Caco-2 (cell line): ENCODE results near the gene NFAM1. TPM values are rescaled to one million over a fixed set of nuclear protein-coding genes. Genes with fewer than 3 reads are reported as not detected.

ENCODE experiments used
- BruUV-seq: library from RNA; stranded (reverse); fragments of 400-500 nt; replicated peaks from 2 replicates; lab custom pipeline; 2021; lab: Mats Ljungman, UMichigan
- CTCF ChIA-PET: fragments of 300-600 bp; sonication (Branson Sonifier 250); formaldehyde crosslinking; loops from one replicate; lab custom pipeline; 2022; ENCODE audit warnings: antibody characterized with exemption; lab: Charles Lee
- POLR2A ChIA-PET: fragments of 300-600 bp; sonication (Branson Sonifier 250); formaldehyde crosslinking; loops from one replicate; lab custom pipeline; 2022; ENCODE audit warnings: antibody characterized with exemption; lab: Charles Lee
- DNase-seq, 2 experiments: peaks; one replicate each; pipeline versions ENCODE4 v3.0.0 to v3.0.0-alpha.2; 2020 to 2022
- H3K27me3 ChIP-seq: replicated peaks from 2 replicates; pipeline ENCODE4 v1.6.0; 2011; ENCODE audit warnings: low read length; ENCODE audit not compliant: control insufficient read depth, insufficient read depth
- H3K36me3 ChIP-seq: 2 replicates; pipeline ENCODE4 v1.5.1; 2011; ENCODE audit warnings: low read length; ENCODE audit not compliant: control insufficient read depth, insufficient read depth
- H3K4me1 ChIP-seq: fragments of 250-450 bp; sonication (Bioruptor Pico); 2 replicates; pipeline ENCODE4 v1.5.1; 2020; ENCODE audit warnings: mild to moderate bottlenecking
- H3K4me3 ChIP-seq: 2 replicates; pipeline ENCODE4 v1.5.1; 2011; ENCODE audit warnings: low read depth, mild to moderate bottlenecking, control low read depth, low read length
- H3K9me3 ChIP-seq: fragments of 250-450 bp; sonication (Bioruptor Pico); 2 replicates; pipeline ENCODE4 v1.5.1; 2020; ENCODE audit warnings: mild to moderate bottlenecking, moderate library complexity
- H3K27ac Mint-ChIP-seq: one replicate; pipeline ENCODE4 v1.8.0; 2022; ENCODE audit warnings: mixed read lengths; ENCODE audit not compliant: unreplicated experiment
- H3K27me3 Mint-ChIP-seq: one replicate; pipeline ENCODE4 v1.8.0; 2022; ENCODE audit warnings: mixed read lengths; ENCODE audit not compliant: insufficient read depth, unreplicated experiment
- H3K36me3 Mint-ChIP-seq: one replicate; pipeline ENCODE4 v1.8.0; 2022; ENCODE audit warnings: mild to moderate bottlenecking, mixed read lengths; ENCODE audit not compliant: insufficient read depth, unreplicated experiment
- H3K4me1 Mint-ChIP-seq: one replicate; pipeline ENCODE4 v1.8.0; 2022; ENCODE audit warnings: low read depth, mixed read lengths; ENCODE audit not compliant: unreplicated experiment
- H3K4me3 Mint-ChIP-seq: one replicate; pipeline ENCODE4 v1.8.0; 2022; ENCODE audit warnings: mild to moderate bottlenecking, moderate library complexity, mixed read lengths; ENCODE audit not compliant: unreplicated experiment
- H3K9me3 Mint-ChIP-seq: one replicate; pipeline ENCODE4 v1.8.0; 2022; ENCODE audit warnings: mixed read lengths; ENCODE audit not compliant: unreplicated experiment
- intact Hi-C: fragments of 100-400 bp; cut with micrococcal nuclease; formaldehyde crosslinking; loops from one replicate; pipeline ENCODE4 v1.10.0; 2022; ENCODE audit not compliant: unreplicated experiment
- total RNA-seq: library from RNA; stranded (reverse); gene quantifications from 2 replicates; pipeline ENCODE4 v1.2.3, GENCODE V29; 2022
- TF ChIP-seq, protein P1 (sequence below), 2 experiments: fragments of 200-600 bp in 1 of 2; IDR thresholded peaks; 1 replicate in 1 of 2; 2 replicates in 1 of 2; pipeline versions ENCODE4 v1.5.1 to v1.8.0; 2011 to 2022; ENCODE audit warnings: antibody characterized with exemption in 1 of 2, control low read depth in 1 of 2, inconsistent platforms in 1 of 2, low read depth in 1 of 2, low read length in 1 of 2, mild to moderate bottlenecking in 1 of 2, moderate library complexity in 1 of 2; ENCODE audit not compliant: insufficient read depth in 1 of 2, severe bottlenecking in 1 of 2, unreplicated experiment in 1 of 2

The NFAM1 gene
- total RNA-seq, 1 experiment from 2014 or later, result not detected

- Mint-ChIP-seq H3K9me3 (no peaks in the 10 kb centered on the region), H3K4me3 (no peak overlapping the region), H3K27ac (no peak overlapping the region), H3K4me1 (peaks cover 15% of the 10 kb centered on the region), H3K27me3 (no peaks in the 10 kb centered on the region), H3K36me3 (no peaks in the 10 kb centered on the region)
- intact Hi-C loops, result loop anchor here (5.0 kb wide), 1 partner anchor 57 kb away; no protein-coding TSS in a partner anchor
- no TSS peak for BruUV-seq
- Histone ChIP-seq H3K4me1 (peaks cover 5% of the 10 kb centered on the region; the same call in 1 of the 2 replicates), H3K36me3 (no peaks in the 10 kb centered on the region), H3K4me3 (no peak overlapping the region), H3K27me3 (no peaks in the 10 kb centered on the region), H3K9me3 (no peaks in the 10 kb centered on the region)
- ChIA-PET CTCF (no interaction called here), POLR2A (no interaction called here)
- TF ChIP-seq, protein P1, sequence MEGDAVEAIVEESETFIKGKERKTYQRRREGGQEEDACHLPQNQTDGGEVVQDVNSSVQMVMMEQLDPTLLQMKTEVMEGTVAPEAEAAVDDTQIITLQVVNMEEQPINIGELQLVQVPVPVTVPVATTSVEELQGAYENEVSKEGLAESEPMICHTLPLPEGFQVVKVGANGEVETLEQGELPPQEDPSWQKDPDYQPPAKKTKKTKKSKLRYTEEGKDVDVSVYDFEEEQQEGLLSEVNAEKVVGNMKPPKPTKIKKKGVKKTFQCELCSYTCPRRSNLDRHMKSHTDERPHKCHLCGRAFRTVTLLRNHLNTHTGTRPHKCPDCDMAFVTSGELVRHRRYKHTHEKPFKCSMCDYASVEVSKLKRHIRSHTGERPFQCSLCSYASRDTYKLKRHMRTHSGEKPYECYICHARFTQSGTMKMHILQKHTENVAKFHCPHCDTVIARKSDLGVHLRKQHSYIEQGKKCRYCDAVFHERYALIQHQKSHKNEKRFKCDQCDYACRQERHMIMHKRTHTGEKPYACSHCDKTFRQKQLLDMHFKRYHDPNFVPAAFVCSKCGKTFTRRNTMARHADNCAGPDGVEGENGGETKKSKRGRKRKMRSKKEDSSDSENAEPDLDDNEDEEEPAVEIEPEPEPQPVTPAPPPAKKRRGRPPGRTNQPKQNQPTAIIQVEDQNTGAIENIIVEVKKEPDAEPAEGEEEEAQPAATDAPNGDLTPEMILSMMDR (IDR thresholded peaks at IDR 0.05; ENCODE audit: insufficient read depth in 1 of 2, low read depth in 1 of 2, low read length in 1 of 2, severe bottlenecking in 1 of 2, unreplicated experiment in 1 of 2), result no peak
- no peak for DNase-seq
Measured at GRCh38 chr22:42379966-42380537, 52.2 kb downstream of the NFAM1 start.

DNA sequence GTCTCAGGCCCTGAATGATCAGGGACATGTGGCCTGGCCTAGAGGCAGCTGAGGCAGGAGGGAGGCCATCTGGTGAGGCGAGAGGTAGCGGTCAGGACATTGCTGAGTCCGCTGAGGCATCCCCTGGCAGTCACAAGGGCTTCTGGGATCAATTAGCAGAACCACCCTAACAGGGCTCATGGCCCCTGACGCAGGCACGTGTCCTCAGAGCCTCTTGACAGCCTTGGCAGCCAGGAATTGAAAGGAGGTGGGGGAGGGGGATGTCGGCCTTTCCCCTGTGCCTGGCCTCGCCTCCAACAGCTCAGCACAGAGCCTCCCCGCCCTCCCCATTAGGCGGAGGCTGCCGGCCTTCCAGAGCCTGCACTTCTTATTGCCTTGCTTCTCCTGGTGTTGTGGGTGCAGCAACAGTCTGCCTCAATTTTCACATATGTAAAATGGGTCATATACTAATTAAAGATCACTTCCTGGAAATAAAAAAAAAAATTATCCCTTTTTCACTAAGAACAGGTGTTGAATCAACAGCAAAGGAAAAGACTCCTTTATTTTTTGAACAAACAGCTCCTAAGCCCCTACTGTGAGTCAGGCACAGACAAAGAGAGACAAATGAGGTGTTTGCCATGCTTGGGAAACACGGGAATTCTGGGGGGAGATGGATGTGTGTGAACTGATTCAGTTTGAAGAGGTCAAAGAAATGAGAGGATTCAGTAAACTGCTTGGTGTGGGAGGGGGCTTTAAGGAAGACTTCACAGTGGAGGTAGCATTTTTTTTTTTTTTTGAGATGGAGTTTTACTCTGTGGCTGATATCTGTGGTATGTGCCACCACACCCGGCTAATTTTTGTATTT lies 55.3 kb downstream of the NFAM1 start:
- no peaks in the 10 kb centered on the region for H3K36me3 ChIP-seq
- BruUV-seq, result no TSS peak
- H3K4me3 ChIP-seq, result no peak overlapping the region
- CTCF ChIA-PET, result interaction anchor here (0.6 kb wide), 1 partner anchor 53 kb away, joined by 3 read pairs; no protein-coding TSS in a partner anchor
- Mint-ChIP-seq H3K9me3 (no peaks in the 10 kb centered on the region), H3K4me3 (no peak overlapping the region), H3K36me3 (peaks cover 6% of the 10 kb centered on the region), H3K27ac (peak overlapping the region; percentile 17), H3K4me1 (peaks cover 22% of the 10 kb centered on the region), H3K27me3 (no peaks in the 10 kb centered on the region)
- intact Hi-C loops, result no loop called here
- TF ChIP-seq, protein P1 (IDR thresholded peaks at IDR 0.05; ENCODE audit: insufficient read depth in 1 of 2, low read depth in 1 of 2, low read length in 1 of 2, severe bottlenecking in 1 of 2, unreplicated experiment in 1 of 2), result no peak
- H3K27me3 ChIP-seq, result no peaks in the 10 kb centered on the region
- DNase-seq, result peak; percentile 32 to 53
- peaks cover 5% of the 10 kb centered on the region; the same call in 1 of the 2 replicates for H3K4me1 ChIP-seq
- no peaks in the 10 kb centered on the region for H3K9me3 ChIP-seq
- POLR2A ChIA-PET, result no interaction called here

- BruUV-seq, result no TSS peak
- DNase-seq, result no peak
- no peaks in the 10 kb centered on the region for H3K9me3 ChIP-seq
- H3K36me3 ChIP-seq, result no peaks in the 10 kb centered on the region
- peaks cover 5% of the 10 kb centered on the region; the same call in 1 of the 2 replicates for H3K4me1 ChIP-seq
- no peak overlapping the region for H3K4me3 ChIP-seq
- H3K4me1 Mint-ChIP-seq, result peaks cover 22% of the 10 kb centered on the region
- H3K4me3 Mint-ChIP-seq, result no peak overlapping the region
- no peaks in the 10 kb centered on the region for H3K27me3 Mint-ChIP-seq
- intact Hi-C loops, result no loop called here
- H3K36me3 Mint-ChIP-seq, result peaks cover 6% of the 10 kb centered on the region
- no peaks in the 10 kb centered on the region for H3K27me3 ChIP-seq
- H3K9me3 Mint-ChIP-seq, result no peaks in the 10 kb centered on the region
- H3K27ac Mint-ChIP-seq, result no peak overlapping the region
- ChIA-PET CTCF (interaction anchor here (0.5 kb wide), 1 partner anchor 431 kb away, joined by 3 read pairs; no protein-coding TSS in a partner anchor), POLR2A (no interaction called here)
- TF ChIP-seq, protein P1 (IDR thresholded peaks at IDR 0.05; ENCODE audit: insufficient read depth in 1 of 2, low read depth in 1 of 2, low read length in 1 of 2, severe bottlenecking in 1 of 2, unreplicated experiment in 1 of 2), result no peak
Measured at GRCh38 chr22:42375982-42376381, 56.2 kb downstream of the NFAM1 start.
